Stimulated activated CD4-positive, alpha-beta T cell treated with anti-CD3 and anti-CD28 coated beads, Interleukin-2, amount 100 ng/mL, for 48 hours (primary cell): Measurements from ENCODE around the gene TMEM89.

Experiments used
- DNase-seq, 2 donors: peaks; one replicate each; pipeline ENCODE4 v3.0.0-alpha.2; 2020

TMEM89 gene

DNA sequence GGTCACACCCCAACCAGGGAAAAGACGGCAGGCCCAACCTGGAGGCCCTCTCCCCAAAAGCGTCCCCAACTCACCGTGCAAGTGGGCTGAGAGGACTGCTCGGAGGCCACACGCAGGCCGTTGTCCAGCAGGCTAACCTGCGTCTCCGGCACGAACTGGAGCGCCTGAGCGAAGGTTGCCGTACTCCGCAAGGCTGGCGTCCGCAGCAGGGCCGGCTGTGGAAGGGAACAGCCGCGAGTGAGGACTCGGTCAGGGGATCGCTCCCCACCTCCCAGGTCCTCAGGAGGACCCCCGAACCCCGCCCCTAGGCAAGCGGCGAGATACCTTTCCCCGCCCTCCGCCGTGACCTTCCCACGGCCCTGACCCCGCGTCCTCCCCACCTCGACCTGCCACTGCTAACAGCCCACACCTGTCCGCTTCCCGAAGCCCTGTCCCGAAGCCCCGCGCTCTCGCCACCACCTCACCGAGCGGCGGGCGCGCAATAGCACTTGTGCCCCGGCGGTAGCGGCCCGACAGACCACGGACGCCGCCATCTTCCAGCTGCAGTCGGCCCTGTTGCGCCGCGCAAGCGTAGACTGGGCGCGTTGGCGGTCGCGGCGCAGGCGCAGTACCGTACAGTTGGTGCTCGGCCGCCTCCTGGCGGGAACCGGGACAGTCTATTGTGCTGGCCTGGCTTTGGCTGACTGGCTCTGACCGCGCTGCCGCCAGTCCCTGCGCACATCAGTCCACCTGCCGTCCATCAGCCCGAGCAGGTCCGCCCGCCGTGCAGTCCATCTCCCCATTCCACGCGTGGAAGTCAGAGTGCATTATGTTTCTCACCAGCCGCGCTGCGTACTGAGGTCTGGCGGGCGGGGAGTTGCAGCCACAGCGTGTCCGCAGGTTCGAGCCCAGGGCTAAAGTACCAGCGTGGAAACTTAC is 12.2 kb downstream of the TMEM89 start, which contains the start of gene UQCRC1:
UQCRC1 (minus strand) TSS at position 559 of the 918 bp plus-strand sequence; CDS start at position 533, 26 bp downstream.
- peak; percentile 87 to 92 for DNase-seq

- DNase-seq = peak in 1 of 2 donors; percentile 15
Measured at GRCh38 chr3:48607519-48607918, 14.1 kb downstream of the TMEM89 start.

GRCh38 chr3:48601622-48601994 is 20.0 kb downstream of the TMEM89 start:
- no peak for DNase-seq

GRCh38 chr3:48600711-48601621 is 20.6 kb downstream of the TMEM89 start:
- no peak for DNase-seq

DNA sequence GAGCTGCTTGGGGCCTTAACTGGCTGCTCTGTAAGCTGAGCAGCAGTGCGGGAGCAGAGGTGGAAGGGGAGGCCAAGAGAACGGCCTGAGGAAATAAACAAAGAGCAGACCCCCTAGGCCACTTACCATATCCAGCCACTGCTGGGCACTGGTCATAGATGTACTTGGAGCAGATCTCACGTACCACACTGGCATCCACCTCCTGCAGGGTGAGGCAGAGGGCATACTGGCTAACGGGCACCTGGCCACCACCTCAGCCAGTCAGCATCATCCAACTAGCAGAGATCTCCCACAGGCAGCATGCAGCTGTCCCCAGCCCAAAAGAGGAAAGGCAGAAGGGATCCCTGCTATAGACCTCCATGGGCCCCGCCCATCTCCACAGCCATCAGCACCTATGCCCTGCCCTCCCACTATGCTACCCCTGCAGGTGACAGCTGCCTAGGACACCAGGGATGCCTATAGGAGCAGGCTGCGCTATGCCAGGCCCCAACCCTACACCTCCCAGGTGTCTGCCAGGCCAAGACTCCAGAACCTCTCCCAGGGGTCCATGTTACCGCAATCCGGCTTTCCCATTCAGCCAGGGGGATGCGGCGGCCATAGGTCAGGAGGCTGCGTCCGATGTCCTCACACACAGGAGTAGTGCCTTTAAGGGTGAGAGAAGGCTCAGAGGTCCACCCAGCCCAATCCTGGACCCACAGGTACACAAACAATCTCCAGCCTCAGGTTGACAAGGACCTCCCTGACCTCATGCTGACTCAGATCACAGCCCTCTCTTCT is 21.9 kb downstream of the TMEM89 start:
- no peak for DNase-seq

DNA sequence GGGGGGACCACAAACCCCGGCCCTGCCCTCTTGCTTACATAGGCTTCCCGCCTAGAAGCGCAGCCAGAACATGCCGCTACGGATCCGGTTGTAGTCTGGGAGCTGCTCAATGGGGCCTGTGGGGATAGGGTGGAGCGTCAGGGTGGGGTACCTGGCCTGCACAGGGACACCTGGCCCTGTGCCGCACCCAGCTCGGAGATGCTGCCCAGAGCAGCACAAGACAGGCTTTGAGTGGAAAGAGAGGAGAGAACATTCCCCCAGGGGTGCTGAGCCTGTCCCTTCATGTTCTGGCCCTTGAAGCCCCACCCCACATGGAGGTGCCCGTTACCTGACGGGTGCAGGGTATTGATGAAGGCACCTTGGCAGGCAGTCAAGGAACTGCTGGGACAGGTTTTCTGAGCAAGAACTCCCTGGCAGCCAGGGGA is 22.5 kb downstream of the TMEM89 start:
- no peak for DNase-seq

- no peak for DNase-seq
Measured at GRCh38 chr3:48598323-48599076, 23.1 kb downstream of the TMEM89 start.

GRCh38 chr3:48597408-48597800 is 24.2 kb downstream of the TMEM89 start:
- DNase-seq = no peak

GRCh38 chr3:48596676-48597407 is 24.7 kb downstream of the TMEM89 start:
- no peak for DNase-seq

DNA sequence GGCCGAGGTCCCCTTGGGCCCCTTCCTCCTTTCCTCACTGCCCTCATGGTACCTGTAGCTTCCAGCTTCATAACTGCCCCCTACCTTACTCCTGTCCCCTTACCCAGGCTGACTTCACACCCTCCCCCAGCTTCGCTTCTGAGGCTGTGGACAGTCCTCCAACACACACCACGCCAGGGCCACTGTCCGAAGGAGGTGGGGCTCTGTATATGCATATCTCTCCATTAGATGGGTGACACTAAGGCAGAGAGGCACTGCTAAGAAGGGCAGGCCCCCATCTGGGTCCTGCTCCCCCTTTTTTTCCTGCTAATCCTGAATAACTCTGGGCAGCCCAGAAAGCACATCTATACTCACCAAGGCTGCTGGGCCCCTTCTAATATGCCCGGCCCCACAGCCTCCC is 25.4 kb downstream of the TMEM89 start:
- DNase-seq = no peak

- DNase-seq = no peak
Measured at GRCh38 chr3:48595526-48596121, 25.9 kb downstream of the TMEM89 start.

DNA sequence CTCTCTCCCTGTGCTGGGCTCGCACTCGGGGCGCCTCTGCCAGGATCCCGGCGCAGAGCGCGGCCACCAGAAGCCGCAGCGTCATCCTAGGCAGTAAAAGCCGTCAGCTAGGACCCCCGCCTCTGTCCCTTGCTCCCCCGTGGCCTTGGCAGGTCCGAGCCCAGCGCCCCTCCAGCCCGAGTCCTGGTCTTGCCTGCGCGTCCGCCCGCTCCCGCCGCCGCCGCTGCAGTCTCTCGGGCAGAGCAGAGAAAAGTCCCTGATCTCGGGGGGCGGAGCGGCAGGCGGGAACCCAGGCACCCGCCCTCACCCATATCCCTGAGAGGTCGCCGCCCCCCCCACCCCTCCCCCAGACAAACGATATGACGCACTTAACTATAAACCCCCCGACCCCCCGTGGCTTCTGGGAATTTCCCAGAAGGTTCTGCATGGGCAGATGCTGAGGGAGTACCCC is 26.5 kb downstream of the TMEM89 start, which contains the start of gene COL7A1:
COL7A1 (minus strand) TSS at position 255 of the 451 bp plus-strand sequence; CDS start at position 85, 170 bp downstream.
- no peak for DNase-seq

GRCh38 chr3:48594417-48595049 is 27.0 kb downstream of the TMEM89 start:
- DNase-seq = no peak

DNA sequence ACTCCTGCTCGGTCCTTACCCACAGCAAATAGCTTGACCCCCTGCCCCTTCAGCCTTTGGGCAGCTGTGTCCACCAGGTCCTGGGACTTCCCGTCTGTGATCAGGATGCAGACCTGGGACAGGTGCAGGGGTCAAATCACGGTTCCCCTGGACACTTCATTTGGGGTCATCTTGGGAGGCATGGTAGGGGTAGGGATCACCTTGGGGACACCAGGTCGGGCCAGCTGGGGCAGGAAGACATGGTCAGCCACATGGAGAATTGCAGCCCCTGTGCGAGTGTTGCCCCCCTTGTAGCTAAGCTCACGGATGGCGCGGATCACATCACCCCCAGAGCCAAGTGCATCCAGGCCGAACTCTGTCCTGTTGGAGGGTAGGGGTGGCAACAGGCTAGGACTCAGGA is 28.2 kb downstream of the TMEM89 start:
- DNase-seq = no peak

DNA sequence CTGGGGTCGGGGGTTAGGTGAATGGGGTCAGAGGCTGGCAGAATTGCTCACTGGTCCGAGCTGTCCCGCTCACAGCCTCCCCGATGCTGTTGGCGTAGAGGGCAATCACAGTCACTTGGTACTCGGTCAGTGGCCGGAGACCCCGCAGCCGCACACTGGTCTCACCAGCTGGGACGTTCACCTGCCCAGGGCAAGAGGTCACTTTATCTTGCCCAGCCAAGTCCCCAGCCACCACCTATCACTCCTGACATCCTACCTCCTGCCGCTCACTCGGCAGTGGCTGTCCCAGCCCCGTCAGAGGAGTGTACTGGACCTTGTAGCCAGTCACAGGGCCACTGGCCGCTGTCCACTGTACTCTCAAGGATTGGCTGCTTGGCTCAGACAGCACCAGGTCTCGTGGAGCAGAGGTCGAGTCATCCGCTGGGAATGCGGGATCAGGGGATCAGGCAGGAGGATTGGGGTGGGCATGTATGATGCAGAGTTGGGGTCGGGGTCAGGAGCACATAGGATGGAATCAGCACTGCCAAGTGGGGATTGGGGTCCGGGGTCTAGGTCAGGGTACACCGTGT is 29.0 kb downstream of the TMEM89 start:
- DNase-seq = no peak

- no peak for DNase-seq
Measured at GRCh38 chr3:48591886-48592518, 29.6 kb downstream of the TMEM89 start.

- DNase-seq = no peak
Measured at GRCh38 chr3:48591436-48591835, 30.1 kb downstream of the TMEM89 start.

GRCh38 chr3:48588230-48588629 is 33.3 kb downstream of the TMEM89 start:
- DNase-seq = no peak

DNA sequence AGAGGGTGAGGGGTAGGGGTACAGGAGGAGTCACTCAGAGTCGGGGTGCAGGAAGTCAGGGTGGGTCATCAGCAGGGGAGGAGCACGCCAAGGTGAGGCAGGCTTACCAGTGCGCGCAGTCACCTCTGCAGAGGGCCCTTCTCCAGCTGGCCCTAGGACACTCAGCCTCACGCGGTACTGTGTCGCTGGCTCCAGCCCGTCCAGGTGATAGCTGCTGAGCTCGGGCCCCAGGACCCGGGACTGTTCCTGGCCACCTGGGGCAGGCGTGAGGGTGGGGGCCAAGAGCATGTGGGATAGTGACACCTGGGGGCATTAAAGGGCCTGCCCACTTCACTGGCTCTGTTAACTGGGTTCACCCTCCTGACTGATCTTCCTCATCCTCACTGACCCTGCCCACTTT is 33.9 kb downstream of the TMEM89 start:
- no peak for DNase-seq
